Stimulated activated CD8-positive, alpha-beta memory T cell treated with anti-CD3 and anti-CD28 coated beads, Interleukin-12 subunit alpha, Interleukin-12 subunit beta, amount 100 ng/mL, for 24 hours (primary cell): Measurements from ENCODE around the gene PTPN1.
"Not testable (repeated sequence)": the region's sequence is repeated elsewhere in the genome, so short reads cannot be mapped to it uniquely, and the experiment has no call there.

ENCODE experiments used
- DNase-seq: peaks from one replicate; pipeline ENCODE4 v3.0.0-alpha.2; 2020; ENCODE audit errors: extremely low read depth

The PTPN1 gene

GRCh38 chr20:50590348-50590664 lies 80.1 kb downstream of the PTPN1 start:
- no peak for DNase-seq

DNA sequence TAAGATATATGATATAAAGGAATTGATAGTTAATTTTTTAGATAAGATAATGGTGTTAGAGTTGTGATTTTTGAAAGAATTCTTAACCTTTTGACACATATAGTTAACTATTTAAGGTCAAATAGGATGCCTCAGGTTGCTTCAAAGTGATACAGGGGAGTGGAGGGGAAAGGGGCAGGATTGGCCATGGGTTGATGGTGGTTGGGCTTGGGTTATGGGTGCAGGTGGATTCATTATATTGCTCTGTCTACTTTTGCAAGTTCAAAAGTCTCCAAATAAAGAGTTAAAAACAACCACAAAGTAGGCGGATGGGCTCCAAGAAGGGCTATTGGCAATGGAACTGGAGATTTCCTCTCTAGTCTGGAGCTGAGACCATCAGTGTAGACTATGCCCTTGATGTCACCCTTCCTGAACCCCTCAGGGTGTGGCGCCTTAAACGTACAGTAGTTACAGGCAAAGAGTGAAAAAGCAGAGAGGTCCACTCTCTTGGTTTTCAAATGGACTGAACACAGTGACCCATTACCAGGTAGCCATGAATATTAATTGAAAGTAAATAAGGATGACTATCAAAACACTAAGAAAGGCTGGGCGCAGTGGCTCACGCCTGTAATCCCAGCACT lies 81.2 kb downstream of the PTPN1 start:
- no peak for DNase-seq

- no peak for DNase-seq
These were observed 82.3 kb downstream of the PTPN1 start for GRCh38 chr20:50592282-50593004.

DNA sequence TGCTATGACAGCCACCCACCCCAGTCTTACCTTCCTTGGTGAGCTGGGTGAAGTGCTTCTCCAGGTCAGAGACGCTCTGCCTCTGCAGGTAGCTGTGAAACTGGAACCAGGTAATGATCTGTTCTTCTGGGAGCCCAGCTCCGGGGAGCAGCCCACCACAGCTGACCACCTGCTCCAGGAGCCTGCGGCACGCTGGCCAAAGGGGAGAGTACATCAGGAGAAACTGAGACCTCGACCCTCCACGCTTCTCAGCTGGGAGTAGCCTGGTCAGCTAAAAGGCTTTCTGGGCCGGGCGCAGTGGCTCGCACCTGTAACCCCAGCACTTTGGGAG lies 82.8 kb downstream of the PTPN1 start:
- no peak for DNase-seq

GRCh38 chr20:50594231-50594590 lies 84.0 kb downstream of the PTPN1 start:
- no peak for DNase-seq

DNA sequence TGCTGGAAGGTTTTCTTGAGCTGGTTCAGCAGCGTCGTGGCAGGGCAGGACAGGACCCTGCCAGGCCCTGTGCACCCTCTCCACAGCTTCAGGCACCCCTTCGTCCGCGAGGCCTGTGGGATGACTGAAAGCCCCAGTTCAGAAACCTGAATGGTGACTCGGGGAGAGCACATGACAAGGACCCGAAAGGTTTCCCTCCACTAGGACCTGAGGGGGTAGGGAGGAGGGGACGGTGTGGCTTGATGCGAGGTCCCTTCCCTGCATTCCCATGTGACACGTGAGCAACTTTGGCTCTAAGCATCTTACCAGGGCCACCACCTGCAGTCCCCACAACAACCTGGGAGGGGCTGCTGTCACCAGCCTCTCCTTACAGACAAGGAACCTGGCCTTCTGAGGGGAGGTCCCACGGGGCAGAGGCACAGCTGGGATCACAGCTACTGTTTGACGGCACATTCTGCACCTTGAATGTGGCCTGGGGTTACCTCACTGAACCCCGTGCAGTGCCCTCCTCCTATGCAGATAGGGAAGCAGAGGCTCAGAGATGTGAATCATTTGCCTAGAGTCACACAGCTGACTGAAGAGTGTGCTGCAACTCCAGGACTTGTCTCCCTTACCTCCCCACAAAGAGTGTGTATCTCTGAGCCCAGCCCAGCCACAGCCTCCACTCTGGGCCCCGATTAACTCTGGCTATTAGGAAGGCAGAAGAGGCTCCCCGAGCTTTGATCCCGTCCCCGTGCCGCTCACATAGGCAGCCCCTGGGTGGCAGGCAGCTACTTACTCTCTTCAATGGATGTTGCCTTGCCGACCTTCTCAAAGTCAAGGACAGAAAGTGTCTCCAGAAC lies 84.6 kb downstream of the PTPN1 start:
- no peak for DNase-seq

GRCh38 chr20:50595433-50595895 lies 85.3 kb downstream of the PTPN1 start:
- DNase-seq, result no peak

DNA sequence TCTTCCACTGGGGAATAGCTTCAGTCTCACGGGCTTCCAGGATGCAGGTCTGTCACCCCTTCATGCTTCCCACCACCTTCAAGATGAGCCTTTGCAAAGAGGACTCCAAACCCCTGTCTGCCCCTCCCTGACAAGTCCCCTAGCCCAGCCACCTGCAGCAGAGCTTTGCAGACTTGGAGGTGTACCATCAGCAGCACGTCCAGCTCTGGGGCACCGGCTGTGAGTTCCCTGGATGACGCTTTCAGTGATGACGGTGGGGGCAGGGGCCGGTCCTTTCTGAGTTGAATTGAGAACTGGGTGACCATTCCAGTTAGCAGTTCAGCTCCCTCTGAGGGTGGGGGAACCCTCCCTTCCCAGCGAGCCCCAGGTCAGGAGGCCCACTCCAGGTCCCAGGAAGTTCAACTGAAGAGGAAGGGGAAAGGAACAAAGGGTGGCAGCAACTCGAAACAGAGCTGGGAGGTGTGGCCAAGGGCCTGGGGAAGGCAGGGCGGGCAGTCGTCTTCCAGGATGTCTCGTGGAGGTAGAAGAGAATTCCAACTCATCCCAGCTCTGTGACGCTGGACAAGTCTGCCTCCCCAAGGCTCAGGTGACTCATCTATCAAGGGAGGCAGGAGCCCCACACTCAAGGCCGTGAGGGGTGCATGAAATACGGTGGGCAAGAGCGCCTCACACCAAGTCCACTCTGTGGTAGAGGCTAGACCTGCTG lies 86.0 kb downstream of the PTPN1 start:
- no peak for DNase-seq

GRCh38 chr20:50596694-50597021 lies 86.5 kb downstream of the PTPN1 start:
- DNase-seq, result no peak

GRCh38 chr20:50597406-50597969 lies 87.3 kb downstream of the PTPN1 start:
- no peak for DNase-seq

DNA sequence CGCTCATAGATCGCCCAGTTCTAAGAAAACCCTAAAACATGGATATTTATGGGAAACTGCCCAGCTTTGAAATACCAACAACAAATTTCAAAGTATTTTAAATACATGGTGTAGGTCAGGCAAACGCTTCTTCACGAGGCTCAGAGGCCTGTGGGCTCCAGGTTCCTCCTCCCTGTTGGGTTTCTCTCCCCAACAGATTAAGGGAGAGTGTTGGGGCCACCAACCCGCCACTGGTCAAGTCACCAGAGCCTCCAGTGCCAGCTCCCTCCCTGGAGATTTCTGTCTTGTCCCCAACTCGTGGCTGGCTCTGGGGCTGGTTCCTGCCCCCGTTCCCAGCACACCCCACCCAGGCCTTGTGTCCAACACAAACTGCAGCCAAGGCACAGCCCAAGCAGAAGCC lies 87.9 kb downstream of the PTPN1 start:
- DNase-seq, result no peak

DNA sequence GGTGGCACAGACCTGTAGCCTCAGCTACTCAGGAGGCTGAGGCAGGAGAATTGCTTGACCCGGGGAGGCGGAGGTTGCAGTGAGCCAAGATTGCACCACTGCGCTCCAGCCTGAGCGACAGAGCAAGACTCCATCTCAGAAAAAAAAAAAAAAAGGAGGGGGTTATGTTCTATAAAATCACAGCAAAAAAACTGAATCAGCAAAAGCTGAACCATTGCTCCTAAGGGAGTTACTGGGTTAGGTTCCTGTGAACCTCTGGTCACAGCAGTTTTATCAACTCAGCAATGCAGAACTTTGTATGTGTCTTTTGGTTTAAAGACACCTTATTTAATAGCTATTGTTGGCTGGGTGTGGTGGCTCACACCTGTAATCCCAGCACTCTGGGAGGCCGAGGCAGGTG lies 88.6 kb downstream of the PTPN1 start:
- not testable (repeated sequence) for DNase-seq

DNA sequence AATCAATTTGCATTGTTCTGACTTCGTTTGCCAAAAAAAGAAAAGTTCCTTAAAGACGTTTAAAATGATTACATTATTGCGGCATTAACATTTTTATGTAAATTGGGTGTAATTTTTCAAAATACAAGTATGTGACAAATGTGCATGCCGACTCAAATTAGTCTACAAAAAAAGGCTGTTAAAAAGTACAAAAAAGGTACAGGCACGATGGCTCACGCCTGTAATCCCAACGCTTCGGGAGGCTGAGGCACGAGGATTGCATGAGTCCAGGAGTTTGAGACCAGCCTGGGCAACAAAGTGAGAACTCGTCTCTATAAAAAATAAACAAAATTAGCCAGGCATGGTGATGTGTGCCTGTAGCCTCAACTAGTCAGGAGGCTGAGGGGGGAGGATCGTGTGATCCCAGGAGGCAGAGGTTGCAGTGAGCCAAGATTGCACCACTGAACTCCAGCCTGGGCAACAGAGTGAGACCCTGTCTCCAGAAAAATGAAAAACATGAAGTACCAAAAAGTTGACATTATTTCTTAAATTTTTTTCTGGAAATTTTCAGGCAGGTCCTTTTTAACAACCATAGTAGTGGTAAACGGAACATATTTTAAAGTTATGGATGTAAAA lies 90.2 kb downstream of the PTPN1 start:
- DNase-seq, result no peak

- DNase-seq, result no peak
These were observed 91.6 kb downstream of the PTPN1 start for GRCh38 chr20:50601511-50602431.

- no peak for DNase-seq
These were observed 92.4 kb downstream of the PTPN1 start for GRCh38 chr20:50602432-50603088.

- no peak for DNase-seq
These were observed 94.3 kb downstream of the PTPN1 start for GRCh38 chr20:50604451-50604850.

- DNase-seq, result no peak
These were observed 95.0 kb downstream of the PTPN1 start for GRCh38 chr20:50605136-50605535.

GRCh38 chr20:50607436-50607835 lies 97.3 kb downstream of the PTPN1 start:
- no peak for DNase-seq

DNA sequence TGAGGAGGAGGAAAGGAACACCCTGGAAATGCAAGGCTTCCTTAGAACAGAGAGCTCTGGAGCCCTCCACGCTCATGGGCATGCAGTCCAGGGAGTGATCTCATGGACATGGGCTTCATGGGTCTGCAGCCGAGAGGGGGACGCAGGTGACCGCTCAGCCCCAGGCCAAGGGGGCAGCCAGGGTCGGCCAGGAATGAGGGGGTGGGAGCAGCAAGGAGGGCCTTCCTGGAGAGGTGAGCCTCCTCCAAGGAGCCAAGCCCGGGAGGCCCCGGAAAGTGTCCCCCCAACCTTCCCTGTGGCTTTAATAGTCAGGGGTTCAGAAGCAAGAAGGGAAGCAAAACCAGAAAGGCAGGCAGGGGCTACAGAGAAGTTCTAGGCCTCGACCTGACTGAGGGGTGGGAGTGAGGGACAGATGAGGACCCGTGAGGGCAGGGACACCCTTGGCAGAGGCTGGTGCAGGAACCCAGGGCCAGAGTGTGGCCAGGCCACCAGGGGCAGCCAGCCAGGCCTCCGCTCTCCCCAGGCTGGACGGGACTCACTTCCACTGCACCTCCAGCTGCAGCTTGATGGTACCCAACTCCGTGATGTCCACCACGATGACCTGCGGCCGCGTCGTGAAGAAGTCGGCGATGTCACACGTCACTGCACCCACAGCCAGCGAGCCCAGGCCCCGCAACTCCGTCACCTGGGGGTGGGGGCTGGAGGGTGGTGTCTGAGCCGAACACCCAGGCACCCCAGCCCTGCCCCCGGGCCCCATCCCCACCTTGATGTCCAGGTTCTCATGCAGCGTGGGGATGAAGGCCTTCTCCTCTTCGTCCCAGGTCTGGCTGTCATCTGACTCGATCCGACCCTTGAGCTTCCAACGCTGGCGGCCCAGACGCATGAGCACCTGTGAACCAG lies 97.9 kb downstream of the PTPN1 start:
- no peak for DNase-seq
